Thyroid gland (tissue), 4 donors: ENCODE data around the gene TPCN2. TPM values are rescaled to one million over a fixed set of nuclear protein-coding genes. Genes with fewer than 3 reads are reported as not detected.

Source experiments
- DNase-seq, 2 donors: peaks; one replicate each; pipeline ENCODE4 v3.0.0-alpha.2; 2019
- H3K27ac ChIP-seq, 3 donors: fragments of 200-600 bp; sonication (generic); 1 replicate in 2 of 3; 2 replicates in 1 of 3; pipeline ENCODE4 v1.5.1; 2016 to 2019; ENCODE audit warnings: mild to moderate bottlenecking in 1 of 3, moderate library complexity in 1 of 3
- H3K27me3 ChIP-seq: fragments of 200-600 bp; sonication (generic); one replicate; pipeline ENCODE4 v1.5.1; 2019
- H3K36me3 ChIP-seq, 2 donors: fragments of 200-600 bp; sonication (generic); one replicate each; pipeline ENCODE4 v1.5.1; 2016 to 2019
- H3K4me1 ChIP-seq, 2 donors: fragments of 200-600 bp; sonication (generic); one replicate each; pipeline ENCODE4 v1.5.1; 2017 to 2019
- H3K4me3 ChIP-seq, 3 donors: fragments of 200-600 bp; sonication (generic); replicated peaks in 1 of 3; 1 replicate in 2 of 3; 2 replicates in 1 of 3; pipeline ENCODE4 v1.5.1; 2016; ENCODE audit warnings: mild to moderate bottlenecking in 1 of 3
- H3K9me3 ChIP-seq: fragments of 200-600 bp; sonication (generic); one replicate; pipeline ENCODE4 v1.5.1; 2017
- CTCF ChIP-seq, 6 experiments: fragments of 200-600 bp in 3 of 6; fragments of 450-650 bp in 3 of 6; sonication (generic) in 3 of 6; IDR thresholded peaks; one replicate each; pipeline ENCODE4 v1.5.1; 2016 to 2019; ENCODE audit warnings: antibody characterized with exemption in 6 of 6, mild to moderate bottlenecking in 2 of 6, inconsistent platforms in 1 of 6, moderate library complexity in 1 of 6
- POLR2A ChIP-seq, 2 donors: fragments of 450-650 bp; IDR thresholded peaks; one replicate each; pipeline ENCODE4 v1.6.1; 2017; ENCODE audit warnings: antibody characterized with exemption in 2 of 2, mild to moderate bottlenecking in 2 of 2, moderate library complexity in 1 of 2
- WGBS, 2 donors: methylation state at CpG; one replicate each; pipeline ENCODE4 v1.1.5; 2017; 5-methylcytosine and 5-hydroxymethylcytosine counted together
- intact Hi-C: fragments of 100-400 bp; cut with DNase I; formaldehyde crosslinking; loops from one replicate; pipeline ENCODE4 v1.15.1; 2023
- total RNA-seq, 4 donors: library from RNA; depleted of rRNA; stranded (reverse); fragments of >200 nt; gene quantifications; one replicate each; pipeline ENCODE4 v1.2.3, GENCODE V29; 2016

TPCN2 gene
- total RNA-seq, 4 donors from 2014 or later, result 10.5 to 30.4 (median 13.7) TPM

GRCh38 chr11:69007975-69008381 lies 40.8 kb upstream of the TPCN2 start:
- H3K4me1 ChIP-seq, result peaks cover 0 to 30% of the 10 kb centered on the region in 2 donors
- TF ChIP-seq POLR2A (IDR thresholded peaks at IDR 0.05), result no peak
- TF ChIP-seq CTCF (IDR thresholded peaks at IDR 0.05), result no peak
- no peaks in the 10 kb centered on the region for H3K36me3 ChIP-seq
- intact Hi-C loops, result no loop called here
- H3K27me3 ChIP-seq, result no peaks in the 10 kb centered on the region
- H3K9me3 ChIP-seq, result no peaks in the 10 kb centered on the region
- DNase-seq, result no peak
- H3K27ac ChIP-seq, result peak overlapping the region in 1 of 3 donors; percentile 67
- WGBS, 2 donors, result 56 to 75% methylated on average over 8 of the region's 8 CpGs
- H3K4me3 ChIP-seq, result no peak overlapping the region

DNA sequence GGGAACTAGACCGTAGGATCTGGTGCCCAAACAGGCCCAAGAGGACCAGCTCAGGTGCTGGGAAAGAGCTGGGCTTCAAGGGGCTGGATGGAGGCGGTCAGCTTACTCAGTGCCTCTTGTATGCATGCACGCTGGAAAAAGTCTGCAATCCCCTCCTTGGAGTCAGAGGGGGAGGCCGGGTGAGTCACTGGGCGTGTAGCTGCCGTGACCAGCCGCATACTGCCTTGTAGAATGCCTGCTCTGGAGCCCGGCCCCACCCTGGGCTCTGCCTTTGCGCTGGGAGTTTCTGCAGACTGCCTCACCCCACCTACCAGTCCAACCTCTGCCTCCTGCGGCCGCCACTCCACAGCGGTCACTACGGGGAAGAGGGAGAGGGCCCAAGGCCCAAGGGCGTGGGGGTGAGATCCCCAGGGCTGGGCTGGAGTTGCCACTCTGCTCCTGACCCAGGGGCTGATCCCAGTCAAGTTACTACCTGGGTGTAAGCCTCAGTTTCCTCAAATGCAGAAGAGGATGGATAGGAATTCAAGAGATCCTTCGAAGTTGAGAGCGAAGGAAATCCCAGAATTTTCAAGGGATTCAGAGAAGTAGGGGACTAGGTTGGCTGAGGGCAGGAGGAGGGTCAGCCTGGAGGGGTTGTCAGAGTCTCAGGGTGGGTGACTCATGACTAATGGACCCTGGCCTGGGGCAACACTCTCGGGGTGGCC lies 39.8 kb upstream of the TPCN2 start:
- Histone ChIP-seq H3K9me3 (no peaks in the 10 kb centered on the region), H3K36me3 (no peaks in the 10 kb centered on the region), H3K27ac (peak overlapping the region in 2 of 3 donors; percentile 36 to 67), H3K27me3 (peaks cover 4% of the 10 kb centered on the region), H3K4me3 (no peak overlapping the region), H3K4me1 (peaks cover 0 to 38% of the 10 kb centered on the region in 2 donors)
- 71 to 73% methylated on average over 11 to 17 of the region's 17 CpGs for WGBS, 2 donors
- peak; percentile 11 to 26 for DNase-seq
- intact Hi-C loops, result no loop called here
- TF ChIP-seq POLR2A (IDR thresholded peaks at IDR 0.05) (no peak), CTCF (IDR thresholded peaks at IDR 0.05) (no peak)

DNA sequence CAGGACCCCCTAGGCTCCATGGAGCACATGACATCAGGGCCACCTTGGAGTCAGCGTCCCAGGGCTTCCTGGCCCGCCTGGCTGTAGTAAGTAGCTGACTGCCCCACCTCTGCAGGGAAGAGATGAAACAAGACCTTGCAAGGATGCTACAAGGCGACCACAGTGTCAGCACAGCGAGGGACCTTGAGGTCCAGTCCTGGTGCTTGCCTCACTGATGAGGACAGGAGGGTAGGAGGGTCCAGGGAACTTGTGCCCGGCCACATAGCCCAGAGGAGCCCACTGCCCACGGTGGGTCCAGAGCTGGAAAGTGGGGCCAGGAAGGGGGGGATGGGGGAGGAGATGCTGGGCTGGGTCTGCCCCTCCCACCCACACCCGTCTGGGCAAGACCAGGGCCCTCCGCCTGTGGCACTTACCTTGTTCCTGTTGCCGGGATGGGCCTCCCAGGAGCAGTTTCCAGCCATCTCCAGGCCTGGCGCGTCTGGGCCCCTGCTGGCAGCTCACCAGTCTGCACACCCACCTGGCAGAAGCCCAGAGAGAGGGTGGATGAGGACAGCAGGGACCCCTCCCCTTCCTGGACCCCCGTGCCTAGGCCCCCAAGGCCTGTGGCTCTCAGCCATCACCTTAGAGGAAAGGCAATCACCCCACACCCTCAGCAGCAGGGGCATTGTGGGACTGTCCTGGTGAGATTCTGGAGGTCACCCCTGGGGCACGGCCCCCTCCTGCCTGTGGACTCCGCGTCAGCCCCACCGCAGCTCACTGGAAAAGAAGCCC lies 39.1 kb upstream of the TPCN2 start:
- Histone ChIP-seq H3K4me1 (peaks cover 0 to 40% of the 10 kb centered on the region in 2 donors), H3K27ac (peak overlapping the region in 2 of 3 donors; percentile 36 to 54), H3K36me3 (no peaks in the 10 kb centered on the region), H3K9me3 (no peaks in the 10 kb centered on the region), H3K4me3 (no peak overlapping the region), H3K27me3 (peaks cover 4% of the 10 kb centered on the region)
- TF ChIP-seq POLR2A (IDR thresholded peaks at IDR 0.05), result no peak
- no peak for DNase-seq
- 67 to 83% methylated on average over 3 to 14 of the region's 16 CpGs for WGBS, 2 donors
- intact Hi-C loops, result no loop called here

GRCh38 chr11:69010361-69010891 lies 38.3 kb upstream of the TPCN2 start:
- Histone ChIP-seq H3K4me3 (peak overlapping the region in 1 of 3 donors; percentile 12), H3K27ac (peak overlapping the region in 2 of 3 donors; percentile 12 to 54), H3K36me3 (no peaks in the 10 kb centered on the region), H3K27me3 (peaks cover 4% of the 10 kb centered on the region), H3K4me1 (peaks cover 0 to 40% of the 10 kb centered on the region in 2 donors), H3K9me3 (no peaks in the 10 kb centered on the region)
- intact Hi-C loops, result no loop called here
- no peak for DNase-seq
- TF ChIP-seq POLR2A (IDR thresholded peaks at IDR 0.05), result no peak
- no peak for TF ChIP-seq CTCF (IDR thresholded peaks at IDR 0.05)
- 56 to 57% methylated on average over 3 to 7 of the region's 9 CpGs for WGBS, 2 donors

- TF ChIP-seq CTCF (IDR thresholded peaks at IDR 0.05) (no peak), POLR2A (IDR thresholded peaks at IDR 0.05) (no peak)
- WGBS, 2 donors, result 16 to 22% methylated on average over 24 to 25 of the region's 43 CpGs
- peak; percentile 33 to 55 for DNase-seq
- Histone ChIP-seq H3K27me3 (peaks cover 4% of the 10 kb centered on the region), H3K27ac (peak overlapping the region in 2 of 3 donors; percentile 54 to 58), H3K9me3 (no peaks in the 10 kb centered on the region), H3K4me1 (peaks cover 0 to 40% of the 10 kb centered on the region in 2 donors), H3K4me3 (peak overlapping the region in 1 of 3 donors; percentile 12), H3K36me3 (no peaks in the 10 kb centered on the region)
- intact Hi-C loops, result no loop called here
Measured at GRCh38 chr11:69010964-69011623, 37.6 kb upstream of the TPCN2 start.
